ENCODE data around the gene DCLK1. TPM values are rescaled to one million over a fixed set of nuclear protein-coding genes. Genes with fewer than 3 reads are reported as not detected.

DCLK1 gene
- total and polyA plus RNA-seq, 9 donors, result 3.3 to 37.0 (median 20.7) TPM

GRCh38 chr13:36135876-36136275, 4.7 kb upstream of the DCLK1 start:
- intact Hi-C loops (cut with DNase I), result loop anchor here in 1 of 4 donors (10.0 kb wide), 1 partner anchor 81 kb away; no protein-coding TSS in a partner anchor

GRCh38 chr13:36134632-36135031, 3.5 kb upstream of the DCLK1 start:
- H3K4me3 ChIP-seq, result no peak overlapping the region
- H3K27me3 ChIP-seq, result no peaks in the 10 kb centered on the region
- no peak for TF ChIP-seq EP300 (IDR thresholded peaks at IDR 0.05)
- no peak for TF ChIP-seq CTCF (IDR thresholded peaks at IDR 0.05)
- TF ChIP-seq POLR2A (IDR thresholded peaks at IDR 0.05), result no peak
- H3K4me1 ChIP-seq (ENCODE audit: insufficient read depth), result peaks cover 2% of the 10 kb centered on the region
- no peak overlapping the region for H3K27ac ChIP-seq
- intact Hi-C loops (cut with DNase I), result loop anchor here in 1 of 4 donors (10.0 kb wide), 1 partner anchor 80 kb away; no protein-coding TSS in a partner anchor
- WGBS, 3 donors, result 29 to 42% (median 36%) methylated on average over 1 of the region's 1 CpG
- H3K36me3 ChIP-seq, result no peaks in the 10 kb centered on the region
- no peaks in the 10 kb centered on the region for H3K9me3 ChIP-seq
- DNase-seq, result no peak

More at GRCh38 chr13:36135876-36136275, 4.7 kb upstream of the DCLK1 start:
- Histone ChIP-seq H3K27me3 (no peaks in the 10 kb centered on the region), H3K4me3 (no peak overlapping the region), H3K4me1 (ENCODE audit: insufficient read depth) (no peaks in the 10 kb centered on the region), H3K27ac (no peak overlapping the region), H3K36me3 (no peaks in the 10 kb centered on the region), H3K9me3 (no peaks in the 10 kb centered on the region)
- WGBS, 3 donors, result 73 to 83% (median 75%) methylated on average over 2 of the region's 2 CpGs
- TF ChIP-seq EP300 (IDR thresholded peaks at IDR 0.05) (no peak), CTCF (IDR thresholded peaks at IDR 0.05) (no peak), POLR2A (IDR thresholded peaks at IDR 0.05) (no peak)
- no peak for DNase-seq

GRCh38 chr13:36133950-36134626, 2.9 kb upstream of the DCLK1 start:
- H3K36me3 ChIP-seq, result no peaks in the 10 kb centered on the region
- H3K27ac ChIP-seq, result no peak overlapping the region
- DNase-seq, result no peak
- WGBS, 3 donors, result 48 to 64% (median 51%) methylated on average over 5 of the region's 5 CpGs
- H3K27me3 ChIP-seq, result no peaks in the 10 kb centered on the region
- H3K4me3 ChIP-seq, result no peak overlapping the region
- intact Hi-C loops (cut with DNase I), result loop anchor here in 1 of 4 donors (10.0 kb wide), 1 partner anchor 79 kb away; no protein-coding TSS in a partner anchor
- no peaks in the 10 kb centered on the region for H3K9me3 ChIP-seq
- H3K4me1 ChIP-seq (ENCODE audit: insufficient read depth), result peaks cover 2% of the 10 kb centered on the region
- TF ChIP-seq CTCF (IDR thresholded peaks at IDR 0.05) (no peak), POLR2A (IDR thresholded peaks at IDR 0.05) (no peak), EP300 (IDR thresholded peaks at IDR 0.05) (no peak)

GRCh38 chr13:36132376-36132775, 1.2 kb upstream of the DCLK1 start:
- 84 to 96% (median 96%) methylated on average over 1 of the region's 1 CpG for WGBS, 3 donors
- Histone ChIP-seq H3K9me3 (no peaks in the 10 kb centered on the region), H3K36me3 (no peaks in the 10 kb centered on the region), H3K27ac (no peak overlapping the region), H3K4me3 (no peak overlapping the region), H3K27me3 (no peaks in the 10 kb centered on the region), H3K4me1 (ENCODE audit: insufficient read depth) (peaks cover 2% of the 10 kb centered on the region)
- intact Hi-C loops (cut with DNase I), result loop anchor here in 1 of 4 donors (10.0 kb wide), 1 partner anchor 78 kb away; no protein-coding TSS in a partner anchor
- TF ChIP-seq EP300 (IDR thresholded peaks at IDR 0.05) (no peak), CTCF (IDR thresholded peaks at IDR 0.05) (no peak), POLR2A (IDR thresholded peaks at IDR 0.05) (no peak)
- no peak for DNase-seq
